Stimulated activated memory B cell treated with anti-CD40 and anti-IgM and Interleukin-4, amounts not matched to agents 10 μg/mL and 1 μg/mL and 100 μg/mL, for 72 hours (primary cell): ENCODE data around the gene NSA2.
"Not testable (repeated sequence)": the region's sequence is repeated elsewhere in the genome, so short reads cannot be mapped to it uniquely, and the experiment has no call there.

ENCODE experiments used
- ATAC-seq: fragments of 150-1000 bp; cut with Tn5 transposase; 2 replicates; pipeline ENCODE4 v1.10.0; 2021
- H3K27ac Mint-ChIP-seq: one replicate; pipeline ENCODE4 v1.8.0; 2022; ENCODE audit warnings: mild to moderate bottlenecking, mixed read lengths
- H3K27me3 Mint-ChIP-seq: one replicate; pipeline ENCODE4 v1.8.0; 2022; ENCODE audit warnings: mixed read lengths
- H3K36me3 Mint-ChIP-seq: one replicate; pipeline ENCODE4 v1.8.0; 2022; ENCODE audit warnings: mixed read lengths
- H3K4me1 Mint-ChIP-seq: one replicate; pipeline ENCODE4 v1.8.0; 2022; ENCODE audit warnings: mixed read lengths
- H3K4me3 Mint-ChIP-seq: one replicate; pipeline ENCODE4 v1.8.0; 2022; ENCODE audit warnings: mild to moderate bottlenecking, moderate library complexity, mixed read lengths
- H3K9me3 Mint-ChIP-seq: one replicate; pipeline ENCODE4 v1.8.0; 2022; ENCODE audit warnings: mixed read lengths

The NSA2 gene

DNA sequence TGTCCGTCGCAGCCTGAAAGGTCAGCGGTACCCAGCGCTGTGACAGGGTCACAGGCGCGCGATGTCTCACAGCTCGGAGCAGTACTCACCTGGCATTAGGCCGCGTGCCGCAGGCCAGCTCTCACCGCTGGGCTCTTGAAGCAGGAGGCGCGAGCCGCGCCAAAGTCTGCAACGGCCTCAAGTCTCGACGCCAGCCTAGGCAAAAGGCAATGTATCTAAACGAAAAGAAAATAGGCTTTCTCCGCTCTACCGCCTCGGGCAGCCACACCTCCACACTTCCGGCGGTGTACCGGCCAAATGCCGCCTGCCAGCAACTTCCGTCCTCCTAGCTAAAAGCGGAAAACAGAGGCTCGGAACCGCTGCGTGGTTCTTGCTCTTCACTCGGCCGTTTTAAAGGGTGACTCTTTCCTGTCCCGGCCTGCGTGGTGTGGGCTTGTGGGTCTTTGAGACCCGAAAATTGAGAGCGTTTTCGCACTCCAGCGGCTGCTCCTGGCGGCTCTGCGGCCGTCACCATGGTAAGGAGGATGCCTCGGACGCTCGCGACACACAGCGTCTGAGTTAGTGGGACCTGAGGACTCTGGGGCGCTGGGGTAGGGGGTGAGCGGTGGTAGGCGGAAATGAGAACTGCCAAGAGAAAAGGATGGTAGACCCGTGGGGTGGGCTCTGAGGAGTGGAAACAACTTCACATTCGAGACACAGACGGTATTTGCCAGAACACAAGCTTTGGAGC lies at the start of gene NSA2, which contains the start of gene GFM2:
TSS of gene NSA2 (plus strand) at position 401 of the 730 bp plus-strand sequence. CDS start at position 513, 112 bp downstream.
TSS of gene GFM2 (minus strand) at position 269 of the 730 bp plus-strand sequence. CDS start 3,375 bp downstream, outside the sequence.
- Mint-ChIP-seq H3K4me3 (peak within 1 kb of the TSS; percentile 99), H3K9me3 (no peaks in the 10 kb centered on the region), H3K27me3 (no peaks in the 10 kb centered on the region), H3K4me1 (peaks cover 15% of the 10 kb centered on the region), H3K36me3 (peaks cover 18% of the 10 kb centered on the region), H3K27ac (peak within 1 kb of the TSS; percentile 93)
- peak; percentile 96 for ATAC-seq

- Mint-ChIP-seq H3K36me3 (peaks cover 53% of the 10 kb centered on the region), H3K9me3 (no peaks in the 10 kb centered on the region), H3K27ac (no peak overlapping the region), H3K4me1 (no peaks in the 10 kb centered on the region), H3K4me3 (no peak overlapping the region), H3K27me3 (no peaks in the 10 kb centered on the region)
- no peak for ATAC-seq
Observed at GRCh38 chr5:74717596-74717995, 49.5 kb upstream of the NSA2 start.

DNA sequence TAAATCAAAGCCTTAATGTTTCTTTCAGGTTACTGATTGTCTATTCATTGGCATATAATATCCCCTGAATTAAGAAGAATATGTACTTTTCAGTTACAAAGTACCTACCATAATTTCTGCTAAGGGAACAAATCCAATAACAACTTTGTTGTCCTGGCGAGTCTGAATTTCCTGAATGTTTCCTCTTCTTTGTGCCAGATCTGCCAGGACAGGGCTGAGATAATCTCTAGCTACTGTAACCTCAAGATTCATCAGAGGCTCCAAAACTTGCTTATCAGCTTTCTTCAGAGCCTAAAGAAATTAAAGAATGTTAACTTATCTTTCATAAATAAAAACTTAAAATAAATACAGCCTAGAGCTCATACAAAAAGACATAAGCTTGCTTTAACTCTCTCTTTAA lies 44.8 kb upstream of the NSA2 start:
- Mint-ChIP-seq H3K4me1 (no peaks in the 10 kb centered on the region), H3K27me3 (no peaks in the 10 kb centered on the region), H3K4me3 (no peak overlapping the region), H3K27ac (no peak overlapping the region), H3K36me3 (peaks cover 50% of the 10 kb centered on the region), H3K9me3 (no peaks in the 10 kb centered on the region)
- no peak for ATAC-seq

DNA sequence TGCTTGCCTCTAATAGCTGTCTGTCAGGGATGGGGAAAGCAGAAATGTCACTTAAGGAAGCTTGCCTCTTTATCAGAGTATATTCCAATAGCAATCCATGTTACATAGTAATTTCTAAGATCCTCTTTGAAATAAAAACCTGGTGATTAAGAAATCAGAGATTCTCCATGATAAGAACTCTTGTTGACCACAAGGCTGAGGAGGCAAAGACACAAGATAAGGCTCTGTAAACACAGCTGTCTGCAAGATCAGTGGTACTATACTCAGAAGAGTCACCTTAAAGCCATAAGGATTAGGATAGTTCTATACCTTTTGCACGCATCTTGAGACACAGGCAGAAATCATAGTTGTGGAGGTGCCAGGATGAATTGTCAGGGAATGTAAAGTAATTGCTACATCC lies 41.7 kb upstream of the NSA2 start:
- no peak for ATAC-seq
- H3K4me3 Mint-ChIP-seq, result no peak overlapping the region
- no peaks in the 10 kb centered on the region for H3K9me3 Mint-ChIP-seq
- peaks cover 42% of the 10 kb centered on the region for H3K36me3 Mint-ChIP-seq
- no peaks in the 10 kb centered on the region for H3K4me1 Mint-ChIP-seq
- H3K27ac Mint-ChIP-seq, result no peak overlapping the region
- H3K27me3 Mint-ChIP-seq, result no peaks in the 10 kb centered on the region

DNA sequence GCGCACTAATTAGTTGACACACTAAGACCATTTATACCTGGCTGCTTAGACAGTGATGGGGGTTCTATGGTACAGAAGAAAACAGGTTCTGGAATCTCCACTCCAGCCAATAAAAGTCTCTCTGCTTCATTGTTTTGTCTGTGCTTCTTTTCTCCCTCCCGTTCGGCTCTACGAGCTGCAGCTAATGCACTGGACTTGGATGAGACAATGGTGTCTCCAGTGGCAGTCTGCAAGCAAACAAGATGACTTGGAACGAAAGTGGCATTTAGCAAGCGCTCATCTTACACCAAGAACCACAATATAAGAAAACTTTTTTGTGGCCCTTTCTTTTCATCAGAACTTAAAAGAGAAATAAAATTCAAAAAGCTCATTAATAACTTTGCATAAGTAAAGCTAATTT lies 30.3 kb upstream of the NSA2 start:
- H3K27ac Mint-ChIP-seq, result no peak overlapping the region
- no peaks in the 10 kb centered on the region for H3K27me3 Mint-ChIP-seq
- H3K4me1 Mint-ChIP-seq, result no peaks in the 10 kb centered on the region
- no peak for ATAC-seq
- no peak overlapping the region for H3K4me3 Mint-ChIP-seq
- H3K9me3 Mint-ChIP-seq, result no peaks in the 10 kb centered on the region
- H3K36me3 Mint-ChIP-seq, result peaks cover 62% of the 10 kb centered on the region

- ATAC-seq, result no peak
- Mint-ChIP-seq H3K27ac (no peak overlapping the region), H3K36me3 (peaks cover 54% of the 10 kb centered on the region), H3K4me1 (no peaks in the 10 kb centered on the region), H3K4me3 (no peak overlapping the region), H3K9me3 (no peaks in the 10 kb centered on the region), H3K27me3 (no peaks in the 10 kb centered on the region)
Observed at GRCh38 chr5:74738406-74738805, 28.6 kb upstream of the NSA2 start.

- H3K27me3 Mint-ChIP-seq, H3K27ac Mint-ChIP-seq, ATAC-seq, H3K9me3 Mint-ChIP-seq, H3K4me3 Mint-ChIP-seq, H3K4me1 Mint-ChIP-seq: not testable (repeated sequence)
- peaks cover 76% of the 10 kb centered on the region for H3K36me3 Mint-ChIP-seq
Observed at GRCh38 chr5:74748742-74749141, 18.3 kb upstream of the NSA2 start.

DNA sequence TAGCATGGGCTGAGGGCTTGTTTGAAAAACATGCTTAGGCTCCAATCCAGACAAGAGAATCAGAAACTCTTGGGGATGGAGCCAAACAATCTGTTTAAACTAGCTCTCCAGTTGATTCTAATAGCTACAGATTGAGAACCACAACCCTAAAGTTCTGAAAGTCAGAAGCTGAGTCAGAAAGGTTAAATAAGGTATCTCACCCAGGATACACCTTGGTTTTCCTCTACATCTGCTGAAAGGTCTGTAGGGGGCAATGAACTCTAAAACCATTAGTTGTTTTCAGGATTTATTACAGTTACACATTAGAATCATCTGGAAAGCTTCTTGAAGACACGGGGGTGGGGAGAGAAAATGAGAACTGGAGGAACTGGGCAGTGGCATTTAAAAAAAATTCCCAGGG lies 5.8 kb upstream of the NSA2 start:
- Mint-ChIP-seq H3K9me3 (peaks cover 5% of the 10 kb centered on the region), H3K36me3 (peaks cover 37% of the 10 kb centered on the region), H3K27me3 (no peaks in the 10 kb centered on the region), H3K4me1 (peaks cover 30% of the 10 kb centered on the region), H3K27ac (no peak overlapping the region), H3K4me3 (no peak overlapping the region)
- no peak for ATAC-seq

DNA sequence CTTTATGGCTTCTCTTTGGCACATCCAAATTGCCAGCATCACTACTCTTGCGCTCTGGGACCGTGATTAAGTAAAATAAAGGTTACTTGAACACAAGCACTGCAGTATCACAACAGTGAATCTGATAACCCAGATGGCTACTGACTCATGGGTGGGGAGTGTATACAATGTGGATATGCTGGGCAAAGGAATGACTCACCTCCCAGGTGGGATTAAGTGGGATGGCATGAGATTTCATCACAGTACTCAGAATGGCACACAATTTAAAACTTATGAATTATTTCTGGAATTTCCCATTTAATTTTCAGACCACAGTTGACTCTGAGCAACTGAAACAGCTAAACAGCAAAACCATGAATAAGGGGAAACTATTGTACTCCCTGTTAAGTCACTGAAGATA lies 4.5 kb upstream of the NSA2 start:
- no peak overlapping the region for H3K4me3 Mint-ChIP-seq
- peaks cover 29% of the 10 kb centered on the region for H3K36me3 Mint-ChIP-seq
- H3K9me3 Mint-ChIP-seq, result no peaks in the 10 kb centered on the region
- ATAC-seq, result no peak
- no peak overlapping the region for H3K27ac Mint-ChIP-seq
- H3K27me3 Mint-ChIP-seq, result no peaks in the 10 kb centered on the region
- H3K4me1 Mint-ChIP-seq, result peaks cover 30% of the 10 kb centered on the region

- H3K9me3 Mint-ChIP-seq, result no peaks in the 10 kb centered on the region
- no peaks in the 10 kb centered on the region for H3K27me3 Mint-ChIP-seq
- ATAC-seq, result no peak
- H3K27ac Mint-ChIP-seq, result no peak overlapping the region
- H3K4me3 Mint-ChIP-seq, result no peak overlapping the region
- peaks cover 22% of the 10 kb centered on the region for H3K36me3 Mint-ChIP-seq
- H3K4me1 Mint-ChIP-seq, result peaks cover 35% of the 10 kb centered on the region
Observed at GRCh38 chr5:74763504-74763903, 3.5 kb upstream of the NSA2 start.

- peak overlapping the region; percentile 66 for H3K4me3 Mint-ChIP-seq
- H3K9me3 Mint-ChIP-seq, result no peaks in the 10 kb centered on the region
- peak overlapping the region; percentile 59 for H3K27ac Mint-ChIP-seq
- H3K4me1 Mint-ChIP-seq, result peaks cover 33% of the 10 kb centered on the region
- H3K36me3 Mint-ChIP-seq, result peaks cover 22% of the 10 kb centered on the region
- H3K27me3 Mint-ChIP-seq, result no peaks in the 10 kb centered on the region
- ATAC-seq, result no peak
Observed at GRCh38 chr5:74765201-74765600, 1.8 kb upstream of the NSA2 start.

DNA sequence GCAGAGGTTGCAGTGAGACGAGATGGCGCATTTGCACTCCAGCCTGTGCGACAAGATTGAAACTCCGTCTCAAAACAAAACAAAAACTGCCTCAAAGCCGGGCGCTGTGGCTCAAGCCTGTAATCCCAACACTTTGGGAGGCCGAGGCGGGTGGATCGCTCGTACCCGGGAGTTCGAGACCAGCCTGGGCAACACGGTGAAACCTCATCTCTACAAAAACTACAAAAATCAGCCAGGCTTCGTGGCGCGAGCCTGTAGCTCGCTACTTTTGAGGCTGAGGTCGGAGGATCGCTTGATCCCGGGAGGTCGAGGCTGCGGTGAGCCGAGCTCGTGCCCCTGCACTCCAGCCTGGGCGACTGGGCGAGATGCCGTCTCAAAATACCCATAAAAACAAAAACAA lies 1.1 kb upstream of the NSA2 start:
- H3K4me1 Mint-ChIP-seq, result peaks cover 26% of the 10 kb centered on the region
- H3K27me3 Mint-ChIP-seq, result no peaks in the 10 kb centered on the region
- ATAC-seq, result no peak
- H3K27ac Mint-ChIP-seq, result peak overlapping the region; percentile 93
- H3K36me3 Mint-ChIP-seq, result peaks cover 22% of the 10 kb centered on the region
- H3K4me3 Mint-ChIP-seq, result peak overlapping the region; percentile 99
- H3K9me3 Mint-ChIP-seq, result no peaks in the 10 kb centered on the region

- peak; percentile 72 for ATAC-seq
- Mint-ChIP-seq H3K4me3 (peak overlapping the region; percentile 99), H3K36me3 (peaks cover 22% of the 10 kb centered on the region), H3K27ac (peak overlapping the region; percentile 93), H3K4me1 (peaks cover 21% of the 10 kb centered on the region), H3K9me3 (no peaks in the 10 kb centered on the region), H3K27me3 (no peaks in the 10 kb centered on the region)
Observed at GRCh38 chr5:74766418-74766848, 616 bp upstream of the NSA2 start.

GRCh38 chr5:74767579-74767913 lies 497 bp downstream of the NSA2 start:
- H3K27me3 Mint-ChIP-seq, result no peaks in the 10 kb centered on the region
- peak overlapping the region; percentile 93 for H3K27ac Mint-ChIP-seq
- peak; percentile 37 for ATAC-seq
- peaks cover 15% of the 10 kb centered on the region for H3K4me1 Mint-ChIP-seq
- H3K9me3 Mint-ChIP-seq, result no peaks in the 10 kb centered on the region
- H3K36me3 Mint-ChIP-seq, result peaks cover 15% of the 10 kb centered on the region
- H3K4me3 Mint-ChIP-seq, result peak overlapping the region; percentile 99

DNA sequence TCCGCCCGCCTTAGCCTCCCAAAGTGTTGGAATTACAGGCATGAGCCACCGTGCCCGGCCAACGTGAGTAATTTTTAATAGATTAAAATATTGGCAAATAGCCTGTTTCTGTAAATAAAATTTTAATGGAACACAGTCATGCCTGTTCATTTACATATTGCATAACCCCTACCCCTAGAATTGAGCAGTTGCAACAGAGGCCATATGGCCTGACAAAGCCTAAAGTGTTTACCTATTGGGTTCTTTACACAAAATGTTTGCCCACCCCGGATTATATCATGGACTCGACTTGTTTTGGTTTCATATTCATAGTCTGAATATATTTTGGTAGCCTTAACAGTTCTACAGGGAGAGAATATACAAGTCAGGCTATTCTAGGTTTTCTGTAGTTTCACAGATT lies 5.3 kb downstream of the NSA2 start:
- Mint-ChIP-seq H3K4me1 (peaks cover 6% of the 10 kb centered on the region), H3K27ac (no peak overlapping the region), H3K36me3 (peaks cover 25% of the 10 kb centered on the region), H3K9me3 (no peaks in the 10 kb centered on the region), H3K27me3 (no peaks in the 10 kb centered on the region), H3K4me3 (no peak overlapping the region)
- ATAC-seq, result no peak

DNA sequence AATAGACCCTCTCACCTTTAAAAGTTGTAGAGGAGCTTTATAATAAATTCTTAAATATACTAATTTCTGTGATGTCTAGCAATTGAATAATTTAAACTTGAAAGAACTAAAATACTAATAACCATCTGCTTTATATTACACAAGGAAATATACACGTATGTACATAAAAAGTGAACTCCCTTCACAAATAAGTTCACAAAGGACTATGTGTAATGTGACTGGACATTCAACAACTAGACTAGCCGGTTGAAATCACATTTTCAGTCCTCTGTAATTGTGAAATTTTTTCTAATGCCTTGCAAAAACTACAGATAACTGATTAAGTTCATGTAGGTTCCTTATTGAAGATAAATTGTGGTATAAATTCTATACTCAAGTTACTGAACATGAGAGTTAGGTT lies 11.6 kb downstream of the NSA2 start:
- H3K4me1 Mint-ChIP-seq, result no peaks in the 10 kb centered on the region
- H3K36me3 Mint-ChIP-seq, result peaks cover 6% of the 10 kb centered on the region
- H3K27ac Mint-ChIP-seq, result no peak overlapping the region

More for the DNA sequence above, 11.6 kb downstream of the NSA2 start:
- Mint-ChIP-seq H3K27me3 (no peaks in the 10 kb centered on the region), H3K9me3 (no peaks in the 10 kb centered on the region), H3K4me3 (no peak overlapping the region)
- no peak for ATAC-seq
